ENCODE results near the gene ERLIN1.

Gene ERLIN1

GRCh38 chr10:100155936-100156335 lies 29.9 kb downstream of the ERLIN1 start:
- Histone ChIP-seq H3K27ac (ENCODE audit: low read depth, low read length) (no peak overlapping the region), H3K4me3 (ENCODE audit: low read depth in 1 of 2, low read length in 2 of 2) (no peak overlapping the region), H3K27me3 (ENCODE audit: control insufficient read depth in 1 of 2, insufficient read depth in 2 of 2, low read length in 2 of 2) (no peaks in the 10 kb centered on the region), H3K36me3 (ENCODE audit: control insufficient read depth in 1 of 2, insufficient read depth in 2 of 2, low read length in 2 of 2) (peaks cover 46 to 64% of the 10 kb centered on the region in 2 donors), H3K4me1 (ENCODE audit: control insufficient read depth in 1 of 2, insufficient read depth in 2 of 2, low read length in 2 of 2) (no peaks in the 10 kb centered on the region), H3K9me3 (ENCODE audit: control insufficient read depth in 1 of 2, low read length in 2 of 2) (no peaks in the 10 kb centered on the region), H3K9ac (ENCODE audit: low read depth in 1 of 2, low read length in 2 of 2) (no peak overlapping the region)

- no peaks in the 10 kb centered on the region for H3K9me3 ChIP-seq (ENCODE audit: control insufficient read depth in 1 of 2, low read length in 2 of 2)
Measured at GRCh38 chr10:100154666-100155065, 31.2 kb downstream of the ERLIN1 start.

GRCh38 chr10:100153239-100153825 lies 32.5 kb downstream of the ERLIN1 start:
- Histone ChIP-seq H3K36me3 (ENCODE audit: control insufficient read depth in 1 of 2, insufficient read depth in 2 of 2, low read length in 2 of 2) (peaks cover 52 to 79% of the 10 kb centered on the region in 2 donors), H3K9ac (ENCODE audit: low read depth in 1 of 2, low read length in 2 of 2) (no peak overlapping the region), H3K4me3 (ENCODE audit: low read depth in 1 of 2, low read length in 2 of 2) (no peak overlapping the region), H3K27ac (ENCODE audit: low read depth, low read length) (no peak overlapping the region), H3K4me1 (ENCODE audit: control insufficient read depth in 1 of 2, insufficient read depth in 2 of 2, low read length in 2 of 2) (no peaks in the 10 kb centered on the region), H3K9me3 (ENCODE audit: control insufficient read depth in 1 of 2, low read length in 2 of 2) (no peaks in the 10 kb centered on the region), H3K27me3 (ENCODE audit: control insufficient read depth in 1 of 2, insufficient read depth in 2 of 2, low read length in 2 of 2) (no peaks in the 10 kb centered on the region)

More at GRCh38 chr10:100154666-100155065, 31.2 kb downstream of the ERLIN1 start:
- H3K27ac ChIP-seq (ENCODE audit: low read depth, low read length), result no peak overlapping the region
- no peaks in the 10 kb centered on the region for H3K27me3 ChIP-seq (ENCODE audit: control insufficient read depth in 1 of 2, insufficient read depth in 2 of 2, low read length in 2 of 2)
- no peak overlapping the region for H3K9ac ChIP-seq (ENCODE audit: low read depth in 1 of 2, low read length in 2 of 2)
- H3K4me1 ChIP-seq (ENCODE audit: control insufficient read depth in 1 of 2, insufficient read depth in 2 of 2, low read length in 2 of 2), result no peaks in the 10 kb centered on the region
- H3K4me3 ChIP-seq (ENCODE audit: low read depth in 1 of 2, low read length in 2 of 2), result no peak overlapping the region
- H3K36me3 ChIP-seq (ENCODE audit: control insufficient read depth in 1 of 2, insufficient read depth in 2 of 2, low read length in 2 of 2), result peaks cover 46 to 73% of the 10 kb centered on the region in 2 donors

- Histone ChIP-seq H3K36me3 (ENCODE audit: control insufficient read depth in 1 of 2, insufficient read depth in 2 of 2, low read length in 2 of 2) (peaks cover 52 to 70% of the 10 kb centered on the region in 2 donors), H3K27me3 (ENCODE audit: control insufficient read depth in 1 of 2, insufficient read depth in 2 of 2, low read length in 2 of 2) (no peaks in the 10 kb centered on the region), H3K9ac (ENCODE audit: low read depth in 1 of 2, low read length in 2 of 2) (no peak overlapping the region), H3K4me3 (ENCODE audit: low read depth in 1 of 2, low read length in 2 of 2) (no peak overlapping the region), H3K4me1 (ENCODE audit: control insufficient read depth in 1 of 2, insufficient read depth in 2 of 2, low read length in 2 of 2) (no peaks in the 10 kb centered on the region), H3K27ac (ENCODE audit: low read depth, low read length) (no peak overlapping the region), H3K9me3 (ENCODE audit: control insufficient read depth in 1 of 2, low read length in 2 of 2) (no peaks in the 10 kb centered on the region)
Measured at GRCh38 chr10:100151723-100152300, 34.0 kb downstream of the ERLIN1 start.

- peaks cover 30 to 42% of the 10 kb centered on the region in 2 donors for H3K36me3 ChIP-seq (ENCODE audit: control insufficient read depth in 1 of 2, insufficient read depth in 2 of 2, low read length in 2 of 2)
- H3K4me3 ChIP-seq (ENCODE audit: low read depth in 1 of 2, low read length in 2 of 2), result no peak overlapping the region
- H3K4me1 ChIP-seq (ENCODE audit: control insufficient read depth in 1 of 2, insufficient read depth in 2 of 2, low read length in 2 of 2), result no peaks in the 10 kb centered on the region
- no peak overlapping the region for H3K27ac ChIP-seq (ENCODE audit: low read depth, low read length)
- H3K27me3 ChIP-seq (ENCODE audit: control insufficient read depth in 1 of 2, insufficient read depth in 2 of 2, low read length in 2 of 2), result no peaks in the 10 kb centered on the region
- H3K9me3 ChIP-seq (ENCODE audit: control insufficient read depth in 1 of 2, low read length in 2 of 2), result no peaks in the 10 kb centered on the region
- H3K9ac ChIP-seq (ENCODE audit: low read depth in 1 of 2, low read length in 2 of 2), result no peak overlapping the region
Measured at GRCh38 chr10:100148353-100149211, 37.2 kb downstream of the ERLIN1 start.

- Histone ChIP-seq H3K4me3 (ENCODE audit: low read depth in 1 of 2, low read length in 2 of 2) (no peak overlapping the region), H3K36me3 (ENCODE audit: control insufficient read depth in 1 of 2, insufficient read depth in 2 of 2, low read length in 2 of 2) (peaks cover 18 to 29% of the 10 kb centered on the region in 2 donors), H3K27me3 (ENCODE audit: control insufficient read depth in 1 of 2, insufficient read depth in 2 of 2, low read length in 2 of 2) (no peaks in the 10 kb centered on the region), H3K4me1 (ENCODE audit: control insufficient read depth in 1 of 2, insufficient read depth in 2 of 2, low read length in 2 of 2) (no peaks in the 10 kb centered on the region), H3K9ac (ENCODE audit: low read depth in 1 of 2, low read length in 2 of 2) (no peak overlapping the region), H3K9me3 (ENCODE audit: control insufficient read depth in 1 of 2, low read length in 2 of 2) (no peaks in the 10 kb centered on the region), H3K27ac (ENCODE audit: low read depth, low read length) (no peak overlapping the region)
Measured at GRCh38 chr10:100146875-100147650, 38.8 kb downstream of the ERLIN1 start.

- H3K27ac ChIP-seq (ENCODE audit: low read depth, low read length), result no peak overlapping the region
- no peaks in the 10 kb centered on the region for H3K4me1 ChIP-seq (ENCODE audit: control insufficient read depth in 1 of 2, insufficient read depth in 2 of 2, low read length in 2 of 2)
- H3K36me3 ChIP-seq (ENCODE audit: control insufficient read depth in 1 of 2, insufficient read depth in 2 of 2, low read length in 2 of 2), result peaks cover 11 to 22% of the 10 kb centered on the region in 2 donors
- H3K9me3 ChIP-seq (ENCODE audit: control insufficient read depth in 1 of 2, low read length in 2 of 2), result no peaks in the 10 kb centered on the region
- H3K9ac ChIP-seq (ENCODE audit: low read depth in 1 of 2, low read length in 2 of 2), result no peak overlapping the region
- no peaks in the 10 kb centered on the region for H3K27me3 ChIP-seq (ENCODE audit: control insufficient read depth in 1 of 2, insufficient read depth in 2 of 2, low read length in 2 of 2)
- H3K4me3 ChIP-seq (ENCODE audit: low read depth in 1 of 2, low read length in 2 of 2), result no peak overlapping the region
Measured at GRCh38 chr10:100146398-100146797, 39.4 kb downstream of the ERLIN1 start.

GRCh38 chr10:100143756-100144155 lies 42.1 kb downstream of the ERLIN1 start:
- H3K36me3 ChIP-seq (ENCODE audit: control insufficient read depth in 1 of 2, insufficient read depth in 2 of 2, low read length in 2 of 2), result no peaks in the 10 kb centered on the region
- no peak overlapping the region for H3K4me3 ChIP-seq (ENCODE audit: low read depth in 1 of 2, low read length in 2 of 2)
- H3K27me3 ChIP-seq (ENCODE audit: control insufficient read depth in 1 of 2, insufficient read depth in 2 of 2, low read length in 2 of 2), result no peaks in the 10 kb centered on the region
- no peaks in the 10 kb centered on the region for H3K4me1 ChIP-seq (ENCODE audit: control insufficient read depth in 1 of 2, insufficient read depth in 2 of 2, low read length in 2 of 2)
- H3K27ac ChIP-seq (ENCODE audit: low read depth, low read length), result no peak overlapping the region
- H3K9ac ChIP-seq (ENCODE audit: low read depth in 1 of 2, low read length in 2 of 2), result no peak overlapping the region
- H3K9me3 ChIP-seq (ENCODE audit: control insufficient read depth in 1 of 2, low read length in 2 of 2), result no peaks in the 10 kb centered on the region

GRCh38 chr10:100141446-100142087 lies 44.3 kb downstream of the ERLIN1 start:
- H3K9me3 ChIP-seq (ENCODE audit: control insufficient read depth in 1 of 2, low read length in 2 of 2), result no peaks in the 10 kb centered on the region
- no peak overlapping the region for H3K27ac ChIP-seq (ENCODE audit: low read depth, low read length)
- no peaks in the 10 kb centered on the region for H3K27me3 ChIP-seq (ENCODE audit: control insufficient read depth in 1 of 2, insufficient read depth in 2 of 2, low read length in 2 of 2)
- H3K36me3 ChIP-seq (ENCODE audit: control insufficient read depth in 1 of 2, insufficient read depth in 2 of 2, low read length in 2 of 2), result no peaks in the 10 kb centered on the region
- no peak overlapping the region for H3K4me3 ChIP-seq (ENCODE audit: low read depth in 1 of 2, low read length in 2 of 2)
- H3K4me1 ChIP-seq (ENCODE audit: control insufficient read depth in 1 of 2, insufficient read depth in 2 of 2, low read length in 2 of 2), result no peaks in the 10 kb centered on the region
- H3K9ac ChIP-seq (ENCODE audit: low read depth in 1 of 2, low read length in 2 of 2), result no peak overlapping the region
